HL-60 (cell line): Measurements from ENCODE around the gene MLST8.
"Not testable (repeated sequence)": the region's sequence is repeated elsewhere in the genome, so short reads cannot be mapped to it uniquely, and the experiment has no call there.

Experiments used
- DNase-seq, 2 experiments: peaks; one replicate each; pipeline ENCODE4 v3.0.0-alpha.2; 2010 to 2020; ENCODE audit warnings: low read depth in 1 of 2, low spot score in 1 of 2
- H3K27ac ChIP-seq: fragments of 250-450 bp; sonication (Bioruptor Pico); replicated peaks from 2 replicates; pipeline ENCODE4 v1.5.1; 2020; ENCODE audit warnings: mild to moderate bottlenecking, moderate library complexity
- H3K27me3 ChIP-seq: fragments of 250-450 bp; sonication (Bioruptor Pico); 2 replicates; pipeline ENCODE4 v1.5.1; 2021; ENCODE audit warnings: mild to moderate bottlenecking, moderate library complexity; ENCODE audit not compliant: insufficient read depth, poor library complexity, severe bottlenecking
- H3K4me3 ChIP-seq: replicated peaks from 2 replicates; pipeline ENCODE4 v1.5.1; 2011; ENCODE audit warnings: mild to moderate bottlenecking, control low read depth, low read length; ENCODE audit not compliant: insufficient read depth
- GABPA ChIP-seq: IDR thresholded peaks from 2 replicates; pipeline ENCODE4 v1.6.1; 2012; ENCODE audit warnings: low read depth
- POLR2AphosphoS5 ChIP-seq: IDR thresholded peaks from 2 replicates; pipeline ENCODE4 v1.6.1; 2012; ENCODE audit warnings: low read depth
- SPI1 ChIP-seq: IDR thresholded peaks from 2 replicates; pipeline ENCODE4 v1.6.1; 2012; ENCODE audit warnings: low read depth, mild to moderate bottlenecking, borderline replicate concordance
- TF ChIP-seq, protein P1 (sequence below): IDR thresholded peaks from 2 replicates; pipeline ENCODE4 v1.6.1; 2012; ENCODE audit warnings: low read depth; ENCODE audit not compliant: insufficient replicate concordance
- TF ChIP-seq, protein P2 (sequence below): IDR thresholded peaks from one replicate; pipeline ENCODE4 v1.5.1; 2011; ENCODE audit warnings: low read length, control low read depth, inconsistent platforms; ENCODE audit not compliant: insufficient read depth

MLST8 gene

DNA sequence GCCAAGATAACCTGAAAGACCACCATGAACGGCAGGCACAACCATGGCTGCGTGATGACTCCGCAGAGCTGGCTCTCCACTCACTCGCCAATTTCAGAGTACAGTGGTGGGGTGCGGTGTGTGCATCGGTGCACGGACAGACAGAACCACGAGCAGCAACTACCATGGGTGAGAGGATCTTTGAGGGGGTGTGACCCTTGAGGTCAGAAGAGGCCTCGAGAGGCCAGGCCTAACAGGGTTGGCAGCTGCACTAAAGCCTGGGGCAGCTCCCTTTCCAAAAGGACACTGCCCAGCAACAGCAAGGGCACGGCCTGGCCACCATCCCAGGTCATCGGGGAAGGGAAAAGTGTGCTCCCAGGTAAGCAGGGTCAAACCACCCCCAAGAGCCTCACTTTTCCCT, 48.0 kb downstream of the MLST8 start:
- H3K27ac ChIP-seq = no peak overlapping the region
- TF ChIP-seq SPI1 (no peak), GABPA (no peak), POLR2AphosphoS5 (no peak)
- TF ChIP-seq, protein P1, sequence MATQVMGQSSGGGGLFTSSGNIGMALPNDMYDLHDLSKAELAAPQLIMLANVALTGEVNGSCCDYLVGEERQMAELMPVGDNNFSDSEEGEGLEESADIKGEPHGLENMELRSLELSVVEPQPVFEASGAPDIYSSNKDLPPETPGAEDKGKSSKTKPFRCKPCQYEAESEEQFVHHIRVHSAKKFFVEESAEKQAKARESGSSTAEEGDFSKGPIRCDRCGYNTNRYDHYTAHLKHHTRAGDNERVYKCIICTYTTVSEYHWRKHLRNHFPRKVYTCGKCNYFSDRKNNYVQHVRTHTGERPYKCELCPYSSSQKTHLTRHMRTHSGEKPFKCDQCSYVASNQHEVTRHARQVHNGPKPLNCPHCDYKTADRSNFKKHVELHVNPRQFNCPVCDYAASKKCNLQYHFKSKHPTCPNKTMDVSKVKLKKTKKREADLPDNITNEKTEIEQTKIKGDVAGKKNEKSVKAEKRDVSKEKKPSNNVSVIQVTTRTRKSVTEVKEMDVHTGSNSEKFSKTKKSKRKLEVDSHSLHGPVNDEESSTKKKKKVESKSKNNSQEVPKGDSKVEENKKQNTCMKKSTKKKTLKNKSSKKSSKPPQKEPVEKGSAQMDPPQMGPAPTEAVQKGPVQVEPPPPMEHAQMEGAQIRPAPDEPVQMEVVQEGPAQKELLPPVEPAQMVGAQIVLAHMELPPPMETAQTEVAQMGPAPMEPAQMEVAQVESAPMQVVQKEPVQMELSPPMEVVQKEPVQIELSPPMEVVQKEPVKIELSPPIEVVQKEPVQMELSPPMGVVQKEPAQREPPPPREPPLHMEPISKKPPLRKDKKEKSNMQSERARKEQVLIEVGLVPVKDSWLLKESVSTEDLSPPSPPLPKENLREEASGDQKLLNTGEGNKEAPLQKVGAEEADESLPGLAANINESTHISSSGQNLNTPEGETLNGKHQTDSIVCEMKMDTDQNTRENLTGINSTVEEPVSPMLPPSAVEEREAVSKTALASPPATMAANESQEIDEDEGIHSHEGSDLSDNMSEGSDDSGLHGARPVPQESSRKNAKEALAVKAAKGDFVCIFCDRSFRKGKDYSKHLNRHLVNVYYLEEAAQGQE = no peak
- TF ChIP-seq, protein P2, sequence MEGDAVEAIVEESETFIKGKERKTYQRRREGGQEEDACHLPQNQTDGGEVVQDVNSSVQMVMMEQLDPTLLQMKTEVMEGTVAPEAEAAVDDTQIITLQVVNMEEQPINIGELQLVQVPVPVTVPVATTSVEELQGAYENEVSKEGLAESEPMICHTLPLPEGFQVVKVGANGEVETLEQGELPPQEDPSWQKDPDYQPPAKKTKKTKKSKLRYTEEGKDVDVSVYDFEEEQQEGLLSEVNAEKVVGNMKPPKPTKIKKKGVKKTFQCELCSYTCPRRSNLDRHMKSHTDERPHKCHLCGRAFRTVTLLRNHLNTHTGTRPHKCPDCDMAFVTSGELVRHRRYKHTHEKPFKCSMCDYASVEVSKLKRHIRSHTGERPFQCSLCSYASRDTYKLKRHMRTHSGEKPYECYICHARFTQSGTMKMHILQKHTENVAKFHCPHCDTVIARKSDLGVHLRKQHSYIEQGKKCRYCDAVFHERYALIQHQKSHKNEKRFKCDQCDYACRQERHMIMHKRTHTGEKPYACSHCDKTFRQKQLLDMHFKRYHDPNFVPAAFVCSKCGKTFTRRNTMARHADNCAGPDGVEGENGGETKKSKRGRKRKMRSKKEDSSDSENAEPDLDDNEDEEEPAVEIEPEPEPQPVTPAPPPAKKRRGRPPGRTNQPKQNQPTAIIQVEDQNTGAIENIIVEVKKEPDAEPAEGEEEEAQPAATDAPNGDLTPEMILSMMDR = no peak
- DNase-seq = no peak
- H3K27me3 ChIP-seq = no peaks in the 10 kb centered on the region
- no peak overlapping the region for H3K4me3 ChIP-seq

DNA sequence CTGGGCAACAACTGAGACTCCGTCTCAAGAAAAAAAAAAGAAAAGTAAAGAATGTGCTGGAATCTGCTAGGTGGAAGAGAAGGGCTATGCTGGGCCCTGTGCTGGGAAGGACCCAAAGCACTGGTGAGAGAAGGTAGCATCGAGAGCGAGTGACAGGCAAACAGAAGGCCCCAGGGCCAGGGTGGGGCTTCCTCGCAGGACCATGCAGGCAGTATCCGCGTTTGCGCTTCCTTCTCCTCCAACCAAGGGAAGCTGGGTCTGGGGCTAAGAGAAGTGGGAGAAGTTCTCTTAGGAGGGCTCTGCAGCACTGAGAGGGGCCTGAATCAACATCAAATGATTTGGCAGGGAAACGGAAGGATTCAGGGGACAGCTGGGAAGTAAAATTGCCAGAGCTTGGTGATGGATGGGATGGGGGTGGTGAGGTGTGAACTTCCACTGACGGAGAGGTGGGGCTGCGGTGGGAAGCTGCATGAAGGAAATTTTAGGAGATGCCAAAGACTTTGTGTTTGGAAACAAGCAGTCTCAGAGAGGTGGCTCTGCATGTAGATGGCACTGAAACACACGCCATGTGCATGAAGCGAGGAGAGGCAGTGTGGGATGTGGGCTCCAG, 51.4 kb downstream of the MLST8 start:
- no peak overlapping the region for H3K27ac ChIP-seq
- TF ChIP-seq, protein P2 = no peak
- TF ChIP-seq POLR2AphosphoS5 (no peak), SPI1 (no peak), GABPA (no peak)
- TF ChIP-seq, protein P1 = no peak
- no peaks in the 10 kb centered on the region for H3K27me3 ChIP-seq

DNA sequence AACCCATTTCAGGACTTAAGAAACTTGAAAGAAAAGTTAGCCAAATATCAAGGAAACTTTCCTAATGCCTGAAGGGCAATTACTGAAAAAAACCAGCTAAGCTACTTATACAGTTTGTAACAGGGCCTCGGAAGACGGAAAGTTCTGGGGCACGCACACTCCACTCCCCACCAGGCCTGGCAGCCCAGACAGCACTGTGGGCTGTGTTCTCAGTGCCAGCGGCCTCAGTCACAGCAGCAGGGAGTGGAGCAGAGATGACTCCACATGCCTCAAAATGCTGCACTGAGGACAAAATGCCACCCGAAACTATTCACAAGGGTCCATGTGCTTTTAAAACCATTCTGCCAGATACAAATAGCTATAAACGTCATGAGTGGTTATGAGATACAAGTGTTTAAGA, 52.5 kb downstream of the MLST8 start:
- Histone ChIP-seq H3K4me3 (no peak overlapping the region), H3K27ac (no peak overlapping the region), H3K27me3 (no peaks in the 10 kb centered on the region)
- TF ChIP-seq GABPA (no peak), SPI1 (no peak), POLR2AphosphoS5 (no peak)
- TF ChIP-seq, protein P1 = no peak
- TF ChIP-seq, protein P2 = no peak
- no peak for DNase-seq

More for the DNA sequence above, 51.4 kb downstream of the MLST8 start:
- no peak overlapping the region for H3K4me3 ChIP-seq
- DNase-seq = no peak

DNA sequence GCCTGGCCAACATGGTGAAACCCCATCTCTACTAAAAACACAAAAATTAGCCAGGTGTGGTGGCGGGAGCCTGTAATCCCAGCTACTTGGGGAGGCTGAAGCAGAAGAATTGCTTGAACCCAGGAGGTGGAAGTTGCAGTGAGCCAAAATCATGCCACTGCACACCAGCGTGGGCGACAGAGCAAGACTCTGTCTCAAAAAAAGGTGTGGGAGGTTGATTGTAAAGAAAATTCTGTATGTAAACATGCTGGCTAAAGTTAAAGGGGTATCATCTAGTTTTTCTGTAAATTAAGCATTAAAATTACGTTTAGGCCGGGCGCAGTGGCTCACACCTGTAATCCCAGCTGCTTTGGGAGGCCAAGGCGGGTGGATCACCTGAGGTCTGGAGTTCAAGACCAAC, 53.3 kb downstream of the MLST8 start:
- not testable (repeated sequence) for DNase-seq, H3K4me3 ChIP-seq, H3K27ac ChIP-seq, H3K27me3 ChIP-seq
